Liver (tissue), 9 donors: Measurements from ENCODE around the gene EHF. TPM values are rescaled to one million over a fixed set of nuclear protein-coding genes. Genes with fewer than 3 reads are reported as not detected.

ENCODE experiments used
- DNase-seq: peaks from one replicate; pipeline ENCODE4 v3.0.0-alpha.2; 2017; ENCODE audit warnings: low spot score
- H3K27ac ChIP-seq, 2 donors: one replicate each; pipeline ENCODE4 v1.7.0; 2013; ENCODE audit warnings: inconsistent platforms in 2 of 2, low read length in 2 of 2, control low read depth in 1 of 2, low read depth in 1 of 2, mild to moderate bottlenecking in 1 of 2
- H3K27me3 ChIP-seq, 4 donors: one replicate each; pipeline versions ENCODE4 v1.6.1 to v1.7.0; 2013; ENCODE audit warnings: low read length in 3 of 4, inconsistent platforms in 1 of 4, mild to moderate bottlenecking in 1 of 4, moderate library complexity in 1 of 4; ENCODE audit not compliant: control insufficient read depth in 4 of 4, insufficient read depth in 4 of 4
- H3K36me3 ChIP-seq, 4 donors: one replicate each; pipeline versions ENCODE4 v1.6.1 to v1.7.0; 2013; ENCODE audit warnings: low read length in 3 of 4, mild to moderate bottlenecking in 3 of 4, low read depth in 1 of 4, moderate library complexity in 1 of 4; ENCODE audit not compliant: control insufficient read depth in 4 of 4, insufficient read depth in 3 of 4
- H3K4me1 ChIP-seq, 4 donors: one replicate each; pipeline versions ENCODE4 v1.6.1 to v1.7.0; 2013; ENCODE audit warnings: low read length in 3 of 4, mild to moderate bottlenecking in 3 of 4, moderate library complexity in 1 of 4; ENCODE audit not compliant: control insufficient read depth in 4 of 4, insufficient read depth in 4 of 4
- H3K4me3 ChIP-seq, 3 donors: one replicate each; pipeline versions ENCODE4 v1.6.1 to v1.7.0; 2013; ENCODE audit warnings: low read length in 3 of 3, control low read depth in 1 of 3, low read depth in 1 of 3, mild to moderate bottlenecking in 1 of 3
- H3K9ac ChIP-seq, 2 donors: one replicate each; pipeline ENCODE4 v1.7.0; 2013; ENCODE audit warnings: low read length in 2 of 2, mild to moderate bottlenecking in 2 of 2, moderate library complexity in 2 of 2, control low read depth in 1 of 2, low read depth in 1 of 2
- H3K9me3 ChIP-seq, 4 donors: one replicate each; pipeline versions ENCODE4 v1.6.1 to v1.7.0; 2013; ENCODE audit warnings: low read length in 3 of 4; ENCODE audit not compliant: control insufficient read depth in 4 of 4
- CTCF ChIP-seq: fragments of 150-350 bp; IDR thresholded peaks from 2 replicates; pipeline ENCODE4 v1.5.1; 2017; ENCODE audit warnings: improper control_type of control experiment, low read depth, low read length; ENCODE audit not compliant: missing input control
- EGR1 ChIP-seq, 2 donors: IDR thresholded peaks; 2 replicates each; pipeline ENCODE4 v1.6.1; 2016 to 2018; ENCODE audit warnings: antibody characterized with exemption in 2 of 2, low read depth in 2 of 2
- FOXA2 ChIP-seq: IDR thresholded peaks from 2 replicates; pipeline ENCODE4 v1.6.1; 2016; ENCODE audit warnings: antibody characterized with exemption
- GABPA ChIP-seq, 2 donors: IDR thresholded peaks in 1 of 2; conservative IDR thresholded peaks in 1 of 2; 2 replicates each; pipeline ENCODE4 v1.6.1; 2016; ENCODE audit warnings: antibody characterized with exemption in 2 of 2, mild to moderate bottlenecking in 1 of 2, moderate library complexity in 1 of 2
- HNF4A ChIP-seq, 2 donors: conservative IDR thresholded peaks; 2 replicates each; pipeline ENCODE4 v1.6.1; 2016; ENCODE audit warnings: antibody characterized with exemption in 2 of 2, mild to moderate bottlenecking in 2 of 2
- HNF4G ChIP-seq: IDR thresholded peaks from 2 replicates; pipeline ENCODE4 v1.6.1; 2016; ENCODE audit warnings: antibody characterized with exemption
- JUND ChIP-seq, 2 donors: IDR thresholded peaks; 2 replicates each; pipeline ENCODE4 v1.6.1; 2016; ENCODE audit warnings: antibody characterized with exemption in 2 of 2
- MAX ChIP-seq: IDR thresholded peaks from 2 replicates; pipeline ENCODE4 v1.6.1; 2016; ENCODE audit warnings: antibody characterized with exemption
- NR2F2 ChIP-seq: IDR thresholded peaks from 2 replicates; pipeline ENCODE4 v1.6.1; 2016; ENCODE audit warnings: antibody characterized with exemption
- RAD21 ChIP-seq, 2 donors: IDR thresholded peaks; 2 replicates each; pipeline ENCODE4 v1.6.1; 2016; ENCODE audit warnings: antibody characterized with exemption in 2 of 2, mild to moderate bottlenecking in 2 of 2
- REST ChIP-seq: IDR thresholded peaks from 2 replicates; pipeline ENCODE4 v1.6.1; 2016; ENCODE audit warnings: antibody characterized with exemption, mild to moderate bottlenecking
- RXRA ChIP-seq, 2 donors: IDR thresholded peaks; 2 replicates each; pipeline ENCODE4 v1.6.1; 2017 to 2018; ENCODE audit warnings: antibody characterized with exemption in 2 of 2, mild to moderate bottlenecking in 1 of 2
- SP1 ChIP-seq: IDR thresholded peaks from 2 replicates; pipeline ENCODE4 v1.6.1; 2018; ENCODE audit warnings: antibody characterized with exemption, mild to moderate bottlenecking
- TAF1 ChIP-seq: conservative IDR thresholded peaks from 2 replicates; pipeline ENCODE4 v1.6.1; 2016; ENCODE audit warnings: antibody characterized with exemption, mild to moderate bottlenecking
- YY1 ChIP-seq: IDR thresholded peaks from 2 replicates; pipeline ENCODE4 v1.6.1; 2016; ENCODE audit warnings: antibody characterized with exemption, mild to moderate bottlenecking
- ZBTB33 ChIP-seq: IDR thresholded peaks from 2 replicates; pipeline ENCODE4 v1.6.1; 2016; ENCODE audit warnings: antibody characterized with exemption
- WGBS: extraction: QIAGEN DNeasy Blood & Tissue Kit; methylation state at CpG from one replicate; pipeline ENCODE4 v1.1.7; 2013; 5-methylcytosine and 5-hydroxymethylcytosine counted together
- polyA plus RNA-seq, 2 donors: library from polyadenylated mRNA; stranded (reverse) in 1 of 2; unstranded in 1 of 2; fragments of 200-250 nt in 1 of 2; fragments of >200 nt in 1 of 2; fragmentation: Nextera tagmentation in 1 of 2; extraction: Ambion mirVana in 1 of 2; gene quantifications; one replicate each; pipeline versions ENCODE4 v1.2.1 to v1.2.3, GENCODE V29; 2013 to 2015
- total RNA-seq, 2 donors: library from RNA; depleted of rRNA; stranded (reverse); fragments of >200 nt; gene quantifications; one replicate each; pipeline ENCODE4 v1.2.3, GENCODE V29; 2014
- donor health status: healthy.
- donor health status: healthy.
- donor health status: healthy.
- donor health status: healthy.
- donor health status: healthy.

The EHF gene
- total and polyA plus RNA-seq, 4 donors: 0.85 to 5.9 (median 2.6) TPM

GRCh38 chr11:34674038-34674437 lies 53.1 kb downstream of the EHF start:
- no peaks in the 10 kb centered on the region for H3K36me3 ChIP-seq
- TF ChIP-seq HNF4G (no peak), JUND (IDR thresholded peaks at IDR 0.05) (no peak), ZBTB33 (no peak), REST (no peak), GABPA (IDR thresholded peaks at IDR 0.05 in 1 of 2, conservative IDR thresholded peaks at IDR 0.05 in 1 of 2) (no peak), FOXA2 (no peak), HNF4A (conservative IDR thresholded peaks at IDR 0.05) (no peak), YY1 (no peak), MAX (no peak), RAD21 (IDR thresholded peaks at IDR 0.05) (no peak), EGR1 (IDR thresholded peaks at IDR 0.05; ENCODE audit: low read depth in 2 of 2) (no peak), RXRA (IDR thresholded peaks at IDR 0.05) (no peak), TAF1 (no peak)
- 0% methylated on average over 1 of the region's 1 CpG for WGBS
- no peak overlapping the region for H3K9ac ChIP-seq
- no peak for DNase-seq
- H3K4me1 ChIP-seq: peaks cover 0 to 3% (median 0%) of the 10 kb centered on the region in 4 donors
- no peaks in the 10 kb centered on the region for H3K27me3 ChIP-seq
- H3K27ac ChIP-seq: no peak overlapping the region
- H3K9me3 ChIP-seq: no peaks in the 10 kb centered on the region
- no peak overlapping the region for H3K4me3 ChIP-seq

GRCh38 chr11:34676227-34676626 lies 55.3 kb downstream of the EHF start:
- no peak overlapping the region for H3K27ac ChIP-seq
- H3K36me3 ChIP-seq: no peaks in the 10 kb centered on the region
- TF ChIP-seq SP1 (peak; percentile 27), NR2F2 (no peak), HNF4A (conservative IDR thresholded peaks at IDR 0.05) (peak in 1 of 2 donors; percentile 20), MAX (no peak), YY1 (no peak), RXRA (IDR thresholded peaks at IDR 0.05) (peak in 1 of 2 donors; percentile 16), RAD21 (IDR thresholded peaks at IDR 0.05) (peak in 1 of 2 donors; percentile 44), CTCF (no peak)
- peaks cover 0 to 3% (median 0%) of the 10 kb centered on the region in 4 donors for H3K4me1 ChIP-seq
- H3K27me3 ChIP-seq: no peaks in the 10 kb centered on the region
- H3K9me3 ChIP-seq: no peaks in the 10 kb centered on the region
- no peak overlapping the region for H3K4me3 ChIP-seq
- WGBS: 33% methylated on average over 1 of the region's 1 CpG
- no peak for DNase-seq
- no peak overlapping the region for H3K9ac ChIP-seq
